ENCODE measurements around the gene LIN9.
"Not testable (repeated sequence)": the region's sequence is repeated elsewhere in the genome, so short reads cannot be mapped to it uniquely, and the experiment has no call there.

Gene LIN9, protein sequence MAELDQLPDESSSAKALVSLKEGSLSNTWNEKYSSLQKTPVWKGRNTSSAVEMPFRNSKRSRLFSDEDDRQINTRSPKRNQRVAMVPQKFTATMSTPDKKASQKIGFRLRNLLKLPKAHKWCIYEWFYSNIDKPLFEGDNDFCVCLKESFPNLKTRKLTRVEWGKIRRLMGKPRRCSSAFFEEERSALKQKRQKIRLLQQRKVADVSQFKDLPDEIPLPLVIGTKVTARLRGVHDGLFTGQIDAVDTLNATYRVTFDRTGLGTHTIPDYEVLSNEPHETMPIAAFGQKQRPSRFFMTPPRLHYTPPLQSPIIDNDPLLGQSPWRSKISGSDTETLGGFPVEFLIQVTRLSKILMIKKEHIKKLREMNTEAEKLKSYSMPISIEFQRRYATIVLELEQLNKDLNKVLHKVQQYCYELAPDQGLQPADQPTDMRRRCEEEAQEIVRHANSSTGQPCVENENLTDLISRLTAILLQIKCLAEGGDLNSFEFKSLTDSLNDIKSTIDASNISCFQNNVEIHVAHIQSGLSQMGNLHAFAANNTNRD

DNA sequence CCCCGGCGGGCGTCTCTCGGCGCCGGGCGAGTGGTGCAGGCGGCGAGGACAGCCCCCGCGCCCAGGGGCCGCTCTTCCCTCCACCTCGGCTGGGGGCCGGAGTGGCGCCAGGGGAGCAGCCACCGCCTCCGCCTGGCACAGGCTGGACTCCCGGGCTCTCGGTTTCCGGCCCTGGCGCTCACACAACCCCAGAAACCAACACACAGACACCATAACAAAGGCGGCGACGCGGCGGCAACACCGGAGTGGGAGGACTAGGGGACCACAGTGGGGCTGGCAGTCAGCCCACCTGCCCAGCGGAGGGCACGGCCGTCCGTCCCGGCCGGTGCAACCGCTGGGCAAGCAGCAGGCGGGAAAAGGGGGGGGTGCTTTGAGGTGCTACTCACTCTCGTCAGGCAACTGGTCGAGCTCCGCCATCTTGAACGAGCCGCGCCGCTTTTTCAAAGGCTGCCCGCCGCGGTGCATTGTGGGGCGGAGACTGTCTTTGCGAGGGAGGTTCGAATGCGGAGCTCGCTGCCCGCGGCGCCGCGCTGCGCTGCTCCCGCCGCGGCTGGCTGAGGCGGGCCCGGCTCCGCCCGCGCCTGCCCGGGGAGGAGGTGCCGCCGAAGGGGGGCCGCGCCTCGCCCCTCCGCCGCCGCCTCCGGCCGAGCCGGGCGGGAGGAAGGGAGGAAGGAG, at the start of gene LIN9:
Gene LIN9, minus strand, starts transcription at position 442 of the 675 bp plus-strand sequence. Its CDS starts 25 bp downstream, at position 417.
- DNase-seq (ENCODE audit: low read depth in 1 of 2, low spot score in 1 of 2), result peak; percentile 80 to 87

GRCh38 chr1:226357416-226357815, 48.5 kb upstream of the LIN9 start:
- DNase-seq (ENCODE audit: low read depth in 1 of 2, low spot score in 1 of 2), result no peak

DNA sequence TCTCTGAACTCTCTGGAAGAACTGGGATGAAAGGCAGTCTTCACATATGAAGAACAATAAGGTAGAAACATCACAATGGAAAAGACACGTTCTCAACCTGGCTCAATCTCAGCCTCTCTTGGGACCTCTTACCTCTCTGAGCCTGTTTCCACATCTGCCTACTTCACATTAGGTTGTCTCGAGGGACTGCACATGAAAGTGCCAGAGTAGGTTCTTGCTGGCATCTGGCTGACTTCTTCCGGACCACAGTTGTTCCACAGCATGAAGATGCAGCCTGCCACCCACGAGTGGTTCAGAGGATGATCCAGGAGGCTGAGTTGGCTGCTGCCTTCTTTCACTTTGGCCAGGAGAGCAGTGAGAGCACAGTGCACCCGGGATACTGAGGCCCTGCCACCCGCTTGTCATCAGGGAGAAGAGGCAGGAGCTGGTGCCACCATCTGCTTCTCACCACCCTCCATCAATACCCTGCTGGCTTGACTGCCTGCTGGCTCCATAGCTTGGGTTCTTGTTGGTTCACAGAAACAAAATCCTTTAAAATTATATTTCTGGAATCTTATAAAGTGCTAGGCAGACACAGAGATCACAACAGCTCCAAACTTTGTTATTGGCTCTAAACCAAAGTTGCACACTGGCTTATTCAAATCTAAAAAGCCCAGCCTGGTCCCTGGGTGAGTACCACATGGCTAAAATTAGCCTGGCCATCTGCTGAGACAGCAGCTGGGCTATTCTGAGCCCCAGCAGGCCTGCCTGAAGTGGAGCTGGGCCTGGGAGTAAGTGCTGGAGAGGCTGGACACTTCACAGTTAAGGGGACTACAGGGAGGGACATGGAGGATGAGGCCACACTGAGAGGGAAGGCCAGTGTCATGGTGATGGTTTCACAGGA, 46.9 kb upstream of the LIN9 start:
- no peak for DNase-seq (ENCODE audit: low read depth in 1 of 2, low spot score in 1 of 2)

DNA sequence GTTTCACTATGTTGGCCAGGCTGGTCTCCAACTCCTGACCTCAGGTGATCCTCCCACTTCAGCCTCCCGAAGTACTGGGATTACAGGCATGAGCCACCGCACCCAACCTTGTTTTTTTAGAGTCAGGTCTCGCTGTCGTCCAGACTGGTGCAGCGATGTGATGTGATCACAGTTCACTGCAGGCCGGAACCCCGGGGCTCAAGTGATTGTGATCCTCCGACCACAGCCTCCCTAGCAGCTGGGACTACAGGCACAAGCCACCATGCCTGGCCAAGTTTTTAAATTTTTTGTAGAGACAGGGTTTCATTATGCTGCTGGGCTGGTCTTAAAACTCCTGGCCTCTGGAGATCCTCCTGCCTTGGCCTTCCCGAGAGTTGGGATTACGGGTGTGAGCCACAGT, 46.1 kb upstream of the LIN9 start:
- DNase-seq (ENCODE audit: low read depth in 1 of 2, low spot score in 1 of 2), result no peak

GRCh38 chr1:226353698-226354525, 44.9 kb upstream of the LIN9 start:
- DNase-seq (ENCODE audit: low read depth in 1 of 2, low spot score in 1 of 2), result no peak

DNA sequence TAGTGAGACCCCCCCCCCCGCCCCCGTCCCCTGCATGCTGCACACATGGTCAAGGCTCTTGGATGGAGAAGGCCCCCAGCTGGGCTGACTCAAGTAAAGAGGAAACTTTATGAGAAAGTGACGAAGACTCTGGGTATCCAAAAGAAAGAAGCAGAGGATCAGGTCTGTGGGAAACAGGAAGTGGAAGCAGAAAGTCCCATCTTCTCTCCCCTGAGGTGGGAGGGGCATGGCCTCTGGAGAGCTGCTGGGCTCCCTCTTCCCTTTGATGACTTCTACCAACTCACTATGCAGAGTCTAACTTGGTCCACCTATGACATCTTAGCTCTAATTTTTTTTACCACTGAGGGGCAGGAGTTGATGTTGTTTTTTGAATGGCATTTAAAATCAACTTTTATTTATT, 42.7 kb upstream of the LIN9 start:
- no peak for DNase-seq (ENCODE audit: low read depth in 1 of 2, low spot score in 1 of 2)

DNA sequence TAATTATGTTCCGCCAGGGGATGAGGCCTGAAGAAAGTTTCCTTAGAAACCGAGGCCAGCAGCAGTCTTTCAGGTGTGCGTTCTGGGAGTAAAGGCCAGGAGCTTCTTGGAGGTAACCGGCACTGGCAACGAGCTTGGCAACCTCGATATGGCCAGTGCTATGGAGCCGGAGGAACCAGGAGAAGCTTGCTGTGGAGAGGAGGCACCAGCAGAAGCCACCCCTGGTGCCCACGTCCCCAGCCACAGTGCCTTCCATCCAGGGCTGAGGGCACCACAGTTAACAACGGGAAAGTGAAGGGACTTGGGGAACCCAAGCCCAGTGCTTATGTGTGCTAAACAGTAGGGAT, 41.5 kb upstream of the LIN9 start:
- DNase-seq (ENCODE audit: low read depth in 1 of 2, low spot score in 1 of 2), result no peak

DNA sequence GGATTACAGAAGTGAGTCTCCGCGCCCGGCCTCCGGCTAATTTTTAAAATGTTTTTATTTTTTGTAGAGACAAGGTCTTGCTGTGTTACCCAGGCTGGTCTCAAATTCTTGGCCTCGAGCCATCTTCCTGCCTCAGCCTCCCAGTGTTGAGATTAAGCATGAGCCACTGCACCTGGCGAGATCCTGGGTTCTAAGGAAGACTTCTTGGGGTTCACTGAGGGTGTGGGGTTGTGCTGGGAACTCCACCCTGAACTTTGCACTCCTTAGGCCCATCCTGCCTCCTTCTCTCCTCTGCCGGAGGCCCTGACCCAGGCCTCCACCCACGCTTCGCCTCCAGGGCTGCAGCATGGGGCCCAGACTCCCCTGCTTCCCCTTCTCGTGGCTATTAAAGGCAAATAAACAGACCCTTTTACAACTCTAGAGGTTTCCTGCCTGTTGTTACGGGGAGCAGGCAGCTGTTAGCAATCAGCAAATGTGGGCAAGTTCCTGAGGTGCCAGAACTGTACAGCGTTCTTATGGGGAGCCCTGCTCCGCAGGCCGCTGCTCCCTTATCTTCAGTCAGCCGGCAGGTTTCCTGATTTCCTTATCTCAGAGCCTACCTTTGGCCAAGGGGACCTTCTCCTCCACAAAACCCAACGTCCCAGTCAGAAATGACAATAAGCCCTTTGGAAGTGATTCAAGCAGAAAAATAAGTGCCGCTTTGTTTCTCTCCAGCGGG, 41.0 kb upstream of the LIN9 start:
- DNase-seq (ENCODE audit: low read depth in 1 of 2, low spot score in 1 of 2), result no peak

GRCh38 chr1:226349081-226349480, 40.1 kb upstream of the LIN9 start:
- no peak for DNase-seq (ENCODE audit: low read depth in 1 of 2, low spot score in 1 of 2)

DNA sequence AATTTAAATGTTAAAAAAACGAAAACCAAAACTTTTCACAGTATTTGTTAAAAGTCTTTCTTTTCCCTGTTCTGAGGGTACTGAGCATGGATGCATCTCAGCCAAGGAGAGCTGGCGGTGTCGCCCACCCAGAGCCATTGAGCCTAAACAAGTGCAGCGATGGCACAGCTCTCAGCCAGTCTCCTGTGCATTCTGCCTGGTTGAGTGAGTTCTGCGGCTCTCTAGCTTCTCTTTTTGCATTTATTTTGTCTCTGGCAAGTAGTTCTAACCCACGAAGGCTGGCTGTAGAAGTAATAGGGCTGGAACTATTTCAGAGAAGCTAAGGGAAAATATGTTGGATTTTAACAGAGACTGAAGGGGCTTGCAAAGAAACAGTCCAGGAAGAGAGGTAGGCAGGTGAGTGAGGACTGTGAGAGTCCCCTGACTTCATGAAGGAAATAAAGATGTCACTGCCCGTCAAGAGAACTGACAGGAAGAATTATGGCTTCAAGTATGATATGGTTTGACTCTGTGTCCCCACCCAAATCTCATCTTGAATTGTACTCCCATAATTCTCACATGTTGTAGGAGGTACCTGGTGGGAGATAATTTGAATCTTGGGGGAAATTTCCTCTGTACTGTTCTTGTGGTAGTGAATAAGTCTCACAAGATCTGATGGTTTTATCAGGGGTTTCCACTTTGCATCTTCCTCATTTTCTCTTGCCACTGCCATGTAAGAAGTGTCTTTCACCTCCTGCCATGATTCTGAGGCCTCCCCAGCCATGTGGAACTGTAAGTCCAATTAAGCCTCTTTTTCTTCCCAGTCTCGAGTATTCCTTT, 35.7 kb upstream of the LIN9 start:
- DNase-seq (ENCODE audit: low read depth in 1 of 2, low spot score in 1 of 2), result no peak

DNA sequence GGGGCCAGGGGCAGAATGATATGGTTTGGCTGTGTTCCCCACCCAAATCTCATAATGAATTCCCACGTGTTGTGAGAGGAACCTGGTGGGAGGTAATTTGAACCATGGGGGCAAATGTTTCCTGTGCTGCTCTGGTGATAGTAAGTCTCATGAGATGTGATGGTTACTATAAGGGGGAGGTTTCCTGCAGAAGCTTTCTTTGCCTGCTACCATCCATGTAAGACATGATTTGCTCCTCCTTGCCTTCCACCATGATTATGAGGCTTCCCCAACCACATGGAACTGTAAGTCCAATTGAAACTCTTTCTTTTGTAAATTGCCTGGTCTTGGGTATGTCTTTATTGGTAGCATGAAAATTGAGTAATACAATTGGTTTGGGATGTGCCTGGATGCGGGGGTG, 33.7 kb upstream of the LIN9 start:
- no peak for DNase-seq (ENCODE audit: low read depth in 1 of 2, low spot score in 1 of 2)

DNA sequence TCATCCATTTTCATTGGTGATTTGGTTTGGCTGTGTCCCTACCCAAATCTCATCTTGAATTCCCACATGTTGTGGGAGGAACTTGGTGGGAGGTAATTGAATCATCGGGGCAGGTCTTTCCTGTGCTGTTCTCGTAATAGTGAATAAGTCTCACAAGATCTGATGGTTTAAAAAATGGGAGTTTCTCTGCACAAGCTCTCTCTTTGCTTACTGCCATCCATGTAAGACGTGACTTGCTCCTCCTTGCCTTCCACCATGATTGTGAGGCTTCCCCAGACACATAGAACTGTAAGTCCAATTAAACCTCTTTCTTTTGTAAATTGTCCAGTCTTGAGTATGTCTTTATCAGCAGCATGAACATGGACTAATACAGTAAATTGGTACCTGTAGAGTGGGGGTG, 31.1 kb upstream of the LIN9 start:
- DNase-seq (ENCODE audit: low read depth in 1 of 2, low spot score in 1 of 2), result not testable (repeated sequence)

DNA sequence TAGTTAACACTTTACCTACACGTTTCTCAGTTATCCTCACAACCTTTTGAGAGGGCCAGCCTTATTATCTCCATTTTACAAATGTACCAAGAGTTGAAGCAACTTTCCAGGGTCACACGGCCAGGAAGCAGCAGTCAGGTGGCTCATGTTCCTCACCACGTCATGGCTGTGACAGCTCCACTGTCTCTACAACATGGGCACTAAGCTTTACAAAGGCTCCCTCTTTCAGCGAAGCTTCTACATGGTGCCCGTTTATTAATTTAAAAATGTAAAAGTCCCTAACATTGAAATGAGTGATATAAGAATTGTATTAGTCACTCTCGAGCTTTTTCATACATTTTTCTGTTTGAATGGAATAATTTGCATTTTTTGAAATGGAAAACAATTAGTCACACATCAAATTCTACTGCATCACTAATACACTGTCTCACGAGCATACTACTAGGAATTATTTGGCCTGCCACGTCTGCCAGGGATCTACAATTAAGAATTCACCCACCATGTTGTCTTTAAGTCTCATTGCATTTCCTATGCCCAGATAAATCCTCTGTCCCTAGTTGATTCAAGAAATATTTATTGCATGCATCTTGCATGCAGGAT, 28.4 kb upstream of the LIN9 start:
- no peak for DNase-seq (ENCODE audit: low read depth in 1 of 2, low spot score in 1 of 2)

DNA sequence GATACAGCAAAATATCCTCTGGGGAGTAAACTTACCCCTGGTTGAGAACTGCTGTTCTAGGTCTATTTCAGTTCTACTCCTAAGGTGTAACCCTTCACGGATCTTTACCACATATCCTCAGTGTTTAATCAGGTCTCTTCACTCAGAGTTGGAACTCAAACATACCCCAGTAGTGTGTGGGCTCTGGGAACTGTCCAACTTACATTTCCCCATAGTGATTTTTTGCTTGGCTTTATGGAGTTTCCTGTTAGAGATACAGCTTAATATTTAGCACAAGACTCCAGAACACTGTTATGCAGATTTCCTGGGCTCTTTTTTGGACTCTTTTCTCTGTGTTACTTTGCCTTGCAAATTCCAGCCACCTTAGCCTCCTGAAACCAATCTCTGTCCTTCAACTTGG, 26.7 kb upstream of the LIN9 start:
- no peak for DNase-seq (ENCODE audit: low read depth in 1 of 2, low spot score in 1 of 2)

GRCh38 chr1:226332947-226333346, 24.0 kb upstream of the LIN9 start:
- no peak for DNase-seq (ENCODE audit: low read depth in 1 of 2, low spot score in 1 of 2)

DNA sequence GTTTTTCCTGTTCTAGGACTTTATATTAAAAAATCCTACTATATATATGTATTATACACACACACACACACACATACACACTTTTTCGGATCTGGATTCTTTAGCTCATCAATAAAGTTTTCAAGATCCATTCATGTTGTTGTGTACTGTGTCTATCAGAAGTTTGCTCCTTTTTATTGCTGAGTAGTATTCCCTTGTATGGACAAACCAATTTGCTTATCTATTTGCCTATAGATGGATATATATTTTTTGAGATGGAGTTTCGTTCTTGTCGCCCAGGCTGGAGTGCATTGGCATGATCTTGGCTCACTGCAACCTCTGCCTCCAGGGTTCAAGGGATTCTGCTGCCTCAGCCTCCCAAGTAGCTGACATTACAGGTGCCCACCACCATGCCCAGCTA, 20.3 kb upstream of the LIN9 start:
- DNase-seq (ENCODE audit: low read depth in 1 of 2, low spot score in 1 of 2), result no peak

- DNase-seq (ENCODE audit: low read depth in 1 of 2, low spot score in 1 of 2), result no peak
These were observed 18.8 kb upstream of the LIN9 start for GRCh38 chr1:226327761-226328162.

DNA sequence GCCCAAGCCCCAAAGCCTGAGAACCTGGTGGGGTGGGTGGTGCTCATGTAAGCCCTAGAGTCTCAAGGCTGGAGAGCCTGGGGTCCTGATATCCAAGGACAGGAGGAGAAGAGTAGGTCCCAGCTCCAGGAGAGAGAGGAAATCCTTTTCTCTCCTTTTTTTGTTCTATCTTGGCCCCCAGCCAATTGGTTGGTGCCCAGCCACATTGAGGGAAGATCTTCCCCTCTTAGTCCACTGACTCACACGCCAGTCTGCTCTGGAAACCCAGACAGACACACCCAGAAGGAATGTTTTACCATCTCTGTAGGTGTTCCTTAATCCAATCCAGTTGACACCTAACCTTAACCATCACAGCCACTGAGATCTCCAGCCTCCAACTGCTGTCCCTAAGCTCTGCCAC, 16.2 kb upstream of the LIN9 start:
- DNase-seq (ENCODE audit: low read depth in 1 of 2, low spot score in 1 of 2), result no peak

GRCh38 chr1:226324479-226324878, 15.5 kb upstream of the LIN9 start:
- no peak for DNase-seq (ENCODE audit: low read depth in 1 of 2, low spot score in 1 of 2)

All from stimulated activated CD4-positive, alpha-beta T cell treated with anti-CD3 and anti-CD28 coated beads, Interleukin-15, amount 100 ng/mL, for 1 hour (primary cell).